ENCODE measurements around the gene TET1. TPM values are rescaled to one million over a fixed set of nuclear protein-coding genes. Genes with fewer than 3 reads are reported as not detected.

Gene TET1
- total and polyA plus RNA-seq, 2 of the 13 experiments (the other 11 are each of a cell fraction or from before 2014, with no cell fraction given) = 6.9 to 7.3 TPM

GRCh38 chr10:68600041-68600778 is 40.1 kb downstream of the TET1 start (continued):
- TF ChIP-seq ZHX2 (IDR thresholded peaks at IDR 0.05; ENCODE audit: low read depth) (peak; percentile 49), ZHX2 (CRISPR knock-in tag; IDR thresholded peaks at IDR 0.05; ENCODE audit: borderline replicate concordance) (no peak), HDAC6 (IDR thresholded peaks at IDR 0.05; ENCODE audit: low read depth, low read length) (no peak), SMYD3 (CRISPR knock-in tag; IDR thresholded peaks at IDR 0.05) (no peak), ELF3 (CRISPR knock-in tag; IDR thresholded peaks at IDR 0.05) (peak; percentile 48; the same call in 1 of the 2 replicates), STAT5B (CRISPR knock-in tag; IDR thresholded peaks at IDR 0.05) (no peak), ZFP62 (CRISPR knock-in tag; IDR thresholded peaks at IDR 0.05) (no peak), HOXA3 (CRISPR knock-in tag; IDR thresholded peaks at IDR 0.05) (peak; percentile 94; the same call in 1 of the 2 replicates), ZNF777 (CRISPR knock-in tag; IDR thresholded peaks at IDR 0.05) (peak; percentile 21; the same call in 1 of the 2 replicates), ZNF616 (CRISPR knock-in tag; IDR thresholded peaks at IDR 0.05; ENCODE audit: low read depth) (no peak), TEAD3 (CRISPR knock-in tag; optimal IDR thresholded peaks at IDR 0.05; ENCODE audit: borderline replicate concordance) (peak; percentile 61), ZNF75D (CRISPR knock-in tag; IDR thresholded peaks at IDR 0.05; ENCODE audit: borderline replicate concordance) (no peak), XRCC5 (optimal IDR thresholded peaks at IDR 0.05; ENCODE audit: low read length) (peak; percentile 95), NFKBIZ (CRISPR knock-in tag; IDR thresholded peaks at IDR 0.05) (no peak), CBFB (CRISPR knock-in tag; IDR thresholded peaks at IDR 0.05) (0 out of 2 replicates have a peak, but pooled peaks have one; percentile 38), USF2 (IDR thresholded peaks at IDR 0.05; ENCODE audit: low read depth, low read length) (no peak), USF2 (CRISPR knock-in tag; IDR thresholded peaks at IDR 0.05; ENCODE audit: borderline replicate concordance) (no peak), CHD4 (IDR thresholded peaks at IDR 0.05; ENCODE audit: borderline replicate concordance, low read length) (no peak), MBNL3 (CRISPR knock-in tag; conservative IDR thresholded peaks at IDR 0.05) (no peak), NCOA2 (CRISPR knock-in tag; IDR thresholded peaks at IDR 0.05) (peak; percentile 49), LBX2 (CRISPR knock-in tag; IDR thresholded peaks at IDR 0.05; ENCODE audit: borderline replicate concordance) (peak; percentile 63; the same call in 1 of the 2 replicates), HDAC1 (CRISPR knock-in tag; IDR thresholded peaks at IDR 0.05) (peak; percentile 89), ZNF3 (CRISPR knock-in tag; IDR thresholded peaks at IDR 0.05) (no peak), MEIS1 (CRISPR knock-in tag; IDR thresholded peaks at IDR 0.05; ENCODE audit: borderline replicate concordance) (peak; percentile 66; the same call in 1 of the 2 replicates)

Measured in HepG2 (cell line).